Activated T-helper 1 cell treated with anti-CD3 and anti-CD28 coated beads, Interleukin-2, amount 50 U/mL, for 16 hours (primary cell): ENCODE data around the gene ZNF326.

Experiments used
- DNase-seq, 2 donors: peaks; one replicate each; pipeline ENCODE4 v3.0.0-alpha.2; 2020; ENCODE audit warnings: low read depth in 1 of 2, low spot score in 1 of 2

The ZNF326 gene

GRCh38 chr1:89994805-89995597 is at the start of gene ZNF326:
Gene ZNF326 (plus strand): TSS chr1:89995110. CDS start chr1:89995258, 148 bp downstream.
- DNase-seq: peak; percentile 83 to 90

- DNase-seq: no peak
Measured at GRCh38 chr1:89945852-89946476, 48.9 kb upstream of the ZNF326 start.

GRCh38 chr1:89946532-89946931 is 48.4 kb upstream of the ZNF326 start:
- DNase-seq: no peak

- DNase-seq: no peak
Measured at GRCh38 chr1:89948722-89949345, 46.1 kb upstream of the ZNF326 start.

GRCh38 chr1:89949991-89950624 is 44.8 kb upstream of the ZNF326 start:
- no peak for DNase-seq

GRCh38 chr1:89950703-89951102 is 44.2 kb upstream of the ZNF326 start:
- DNase-seq: no peak

GRCh38 chr1:89951766-89952604 is 42.9 kb upstream of the ZNF326 start:
- no peak for DNase-seq

GRCh38 chr1:89952605-89953130 is 42.2 kb upstream of the ZNF326 start:
- DNase-seq: no peak

- peak in 1 of 2 donors; percentile 3 for DNase-seq
Measured at GRCh38 chr1:89953131-89953626, 41.7 kb upstream of the ZNF326 start.

- no peak for DNase-seq
Measured at GRCh38 chr1:89953929-89954328, 41.0 kb upstream of the ZNF326 start.

GRCh38 chr1:89954401-89954800 is 40.5 kb upstream of the ZNF326 start:
- no peak for DNase-seq

GRCh38 chr1:89955311-89956205 is 39.4 kb upstream of the ZNF326 start:
- no peak for DNase-seq

GRCh38 chr1:89957107-89957506 is 37.8 kb upstream of the ZNF326 start:
- DNase-seq: no peak

GRCh38 chr1:89958851-89959654 is 35.9 kb upstream of the ZNF326 start:
- DNase-seq: no peak

- DNase-seq: no peak
Measured at GRCh38 chr1:89959719-89960118, 35.2 kb upstream of the ZNF326 start.

- no peak for DNase-seq
Measured at GRCh38 chr1:89962024-89962741, 32.7 kb upstream of the ZNF326 start.

GRCh38 chr1:89962742-89963075 is 32.2 kb upstream of the ZNF326 start:
- no peak for DNase-seq

GRCh38 chr1:89965193-89965768 is 29.6 kb upstream of the ZNF326 start:
- DNase-seq: no peak
